ENCODE results near the gene TXLNA.

GRCh38 chr1:32246888-32247273 is 67.4 kb downstream of the TXLNA start, which contains the start of gene FAM167B:
- no peak for TF ChIP-seq POLR2A (IDR thresholded peaks at IDR 0.05; ENCODE audit: low read depth, low read length)
- no peak for TF ChIP-seq POLR2AphosphoS5 (IDR thresholded peaks at IDR 0.05; ENCODE audit: low read depth, low read length)
- no peak for TF ChIP-seq POU2F2 (IDR thresholded peaks at IDR 0.05; ENCODE audit: low read depth, low read length)

All from GM12891 (cell line).